ENCODE measurements around the gene LRRTM4. TPM values are rescaled to one million over a fixed set of nuclear protein-coding genes. Genes with fewer than 3 reads are reported as not detected.

Gene LRRTM4
- total and polyA plus RNA-seq, 2 experiments from 2014 or later = 4.5 to 15.4 TPM

- H3K27me3 ChIP-seq (ENCODE audit: insufficient read depth) = no peaks in the 10 kb centered on the region
- TF ChIP-seq ZNF462 (CRISPR knock-in tag; IDR thresholded peaks at IDR 0.05) (no peak), EZH2phosphoT487 (IDR thresholded peaks at IDR 0.05; ENCODE audit: unreplicated experiment) (no peak), NANOG (IDR thresholded peaks at IDR 0.05; ENCODE audit: borderline replicate concordance) (no peak), EZH2 (IDR thresholded peaks at IDR 0.05; ENCODE audit: low read depth, unreplicated experiment) (no peak)
- peaks cover 4% of the 10 kb centered on the region; the same call in 2 of the 3 replicates for H3K4me1 Mint-ChIP-seq
- H3K4me1 ChIP-seq (ENCODE audit: insufficient read depth) = peaks cover 7% of the 10 kb centered on the region
- H4K20me1 ChIP-seq (replicated peaks; ENCODE audit: insufficient read depth) = no peaks in the 10 kb centered on the region
- ATAC-seq (no peak), DNase-seq (ENCODE audit: low spot score) (no peak)
- no peak overlapping the region for H3K4me3 Mint-ChIP-seq
- H3K4me3 ChIP-seq = no peak overlapping the region
- H3K9me3 Mint-ChIP-seq = no peaks in the 10 kb centered on the region
- no peaks in the 10 kb centered on the region for H3K36me3 Mint-ChIP-seq (ENCODE audit: low read depth)
- no peaks in the 10 kb centered on the region for H3K36me3 ChIP-seq (ENCODE audit: insufficient read depth)
- no peaks in the 10 kb centered on the region for H3K79me2 ChIP-seq (replicated peaks; ENCODE audit: insufficient read depth)
- no peaks in the 10 kb centered on the region for H3K27me3 Mint-ChIP-seq (ENCODE audit: insufficient read depth, low read depth, poor library complexity)
- H3K4me2 ChIP-seq = no peak overlapping the region
- no peaks in the 10 kb centered on the region for H3F3A ChIP-seq (replicated peaks; ENCODE audit: low read depth)
- no peak overlapping the region for H2AFZ ChIP-seq
- no peak overlapping the region for H3K27ac ChIP-seq (ENCODE audit: low read depth)
- no peaks in the 10 kb centered on the region for H3K9me2 ChIP-seq (ENCODE audit: insufficient read depth)
- H3K27ac Mint-ChIP-seq = no peak overlapping the region
Measured at GRCh38 chr2:77469106-77469505, 53.1 kb downstream of the LRRTM4 start.

- Histone ChIP-seq H3K79me2 (replicated peaks; ENCODE audit: insufficient read depth) (no peaks in the 10 kb centered on the region), H4K20me1 (replicated peaks; ENCODE audit: insufficient read depth) (no peaks in the 10 kb centered on the region), H3K4me1 (ENCODE audit: insufficient read depth) (peaks cover 29% of the 10 kb centered on the region), H3F3A (replicated peaks; ENCODE audit: low read depth) (no peaks in the 10 kb centered on the region), H3K4me3 (no peak overlapping the region), H3K9me2 (ENCODE audit: insufficient read depth) (no peaks in the 10 kb centered on the region), H3K27ac (ENCODE audit: low read depth) (no peak overlapping the region), H3K4me2 (no peak overlapping the region), H2AFZ (no peak overlapping the region), H3K36me3 (ENCODE audit: insufficient read depth) (no peaks in the 10 kb centered on the region), H3K27me3 (ENCODE audit: insufficient read depth) (no peaks in the 10 kb centered on the region)
- Mint-ChIP-seq H3K27ac (peak overlapping the region; percentile 34; the same call in 1 of the 2 replicates), H3K36me3 (ENCODE audit: low read depth) (no peaks in the 10 kb centered on the region), H3K27me3 (ENCODE audit: insufficient read depth, low read depth, poor library complexity) (peaks cover 3% of the 10 kb centered on the region), H3K4me1 (peaks cover 22% of the 10 kb centered on the region), H3K4me3 (no peak overlapping the region), H3K9me3 (no peaks in the 10 kb centered on the region)
- DNase-seq (ENCODE audit: low spot score) = no peak
- no peak for ATAC-seq
- TF ChIP-seq ZNF331 (CRISPR knock-in tag; IDR thresholded peaks at IDR 0.05; ENCODE audit: low read depth) (no peak), ZNF462 (CRISPR knock-in tag; IDR thresholded peaks at IDR 0.05) (no peak), ZNF114 (CRISPR knock-in tag; IDR thresholded peaks at IDR 0.05) (no peak), EZH2 (IDR thresholded peaks at IDR 0.05; ENCODE audit: low read depth, unreplicated experiment) (no peak)
Measured at GRCh38 chr2:77459840-77460239, 62.3 kb downstream of the LRRTM4 start.
